ENCODE measurements around the gene KBTBD6. TPM values are rescaled to one million over a fixed set of nuclear protein-coding genes. Genes with fewer than 3 reads are reported as not detected.
A peak's percentile ranks its signal among the peaks of the same experiment; 100 is the strongest.

KBTBD6 gene, protein sequence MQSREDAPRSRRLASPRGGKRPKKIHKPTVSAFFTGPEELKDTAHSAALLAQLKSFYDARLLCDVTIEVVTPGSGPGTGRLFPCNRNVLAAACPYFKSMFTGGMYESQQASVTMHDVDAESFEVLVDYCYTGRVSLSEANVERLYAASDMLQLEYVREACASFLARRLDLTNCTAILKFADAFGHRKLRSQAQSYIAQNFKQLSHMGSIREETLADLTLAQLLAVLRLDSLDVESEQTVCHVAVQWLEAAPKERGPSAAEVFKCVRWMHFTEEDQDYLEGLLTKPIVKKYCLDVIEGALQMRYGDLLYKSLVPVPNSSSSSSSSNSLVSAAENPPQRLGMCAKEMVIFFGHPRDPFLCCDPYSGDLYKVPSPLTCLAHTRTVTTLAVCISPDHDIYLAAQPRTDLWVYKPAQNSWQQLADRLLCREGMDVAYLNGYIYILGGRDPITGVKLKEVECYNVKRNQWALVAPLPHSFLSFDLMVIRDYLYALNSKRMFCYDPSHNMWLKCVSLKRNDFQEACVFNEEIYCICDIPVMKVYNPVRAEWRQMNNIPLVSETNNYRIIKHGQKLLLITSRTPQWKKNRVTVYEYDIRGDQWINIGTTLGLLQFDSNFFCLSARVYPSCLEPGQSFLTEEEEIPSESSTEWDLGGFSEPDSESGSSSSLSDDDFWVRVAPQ
- total RNA-seq = 10 to 100 TPM in 2 of 9 donors, 1 to 10 TPM in 7; 6.1 to 11.9 (median 6.7) TPM
- 1 to 10 TPM; 3.3 to 3.4 TPM for polyA plus RNA-seq
- long read RNA-seq, donor 1, full-length matches to known transcripts = 18 of 18 reads
- long read RNA-seq, donor 1, partial matches to known transcripts = 0 of 18 reads
- long read RNA-seq, donor 1, other reads (novel, unspliced or antisense) = 0 of 18 reads
- long read RNA-seq, donor 2, full-length matches to known transcripts = 38 of 38 reads
- long read RNA-seq, donor 2, partial matches to known transcripts = 0 of 38 reads
- long read RNA-seq, donor 2, other reads (novel, unspliced or antisense) = 0 of 38 reads
- long read RNA-seq, donor 3, full-length matches to known transcripts = 16 of 16 reads
- long read RNA-seq, donor 3, partial matches to known transcripts = 0 of 16 reads
- long read RNA-seq, donor 3, other reads (novel, unspliced or antisense) = 0 of 16 reads

DNA sequence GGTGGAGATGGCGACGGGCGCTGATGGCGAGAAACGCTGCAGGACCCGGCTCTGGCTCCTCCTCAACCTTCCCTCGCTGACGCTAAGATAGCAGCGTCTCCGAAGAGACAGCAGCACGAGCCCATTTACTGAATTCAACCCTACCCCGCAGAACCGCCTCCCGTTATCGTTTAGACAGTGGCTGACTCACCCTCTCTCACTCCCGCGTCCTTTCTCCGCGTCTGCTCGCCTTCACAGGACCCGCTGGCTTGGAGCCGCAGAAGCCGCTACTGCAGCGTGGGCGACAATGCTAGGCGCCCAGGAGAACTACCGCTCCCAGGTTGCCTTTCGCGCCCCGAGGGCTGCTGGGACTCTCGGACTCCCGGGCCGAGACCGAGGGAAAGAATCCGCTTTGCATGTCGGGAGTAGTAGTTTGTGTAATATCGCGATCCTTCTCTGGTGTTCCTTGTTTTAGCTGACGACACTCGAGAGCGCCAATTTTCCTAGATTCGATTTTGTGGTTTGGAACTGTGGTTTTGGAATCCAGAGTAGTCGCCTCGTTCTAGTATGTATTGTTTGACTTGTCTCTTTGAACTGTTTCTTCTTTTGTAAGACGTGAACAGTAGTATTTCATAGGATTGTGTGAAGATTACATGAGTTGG lies at the start of gene KBTBD6:
TSS of gene KBTBD6 (minus strand) at position 291 of the 641 bp plus-strand sequence. CDS start 291 bp downstream, outside the sequence.
- DNase-seq (peak; percentile 96 to 98 (median 97)), ATAC-seq (peak; percentile 96 to 100 (median 99))
- Histone ChIP-seq H3K9me3 (no peaks in the 10 kb centered on the region), H3K27me3 (no peaks in the 10 kb centered on the region), H3K4me3 (peak within 1 kb of the TSS; percentile 64 to 88 (median 76)), H3K4me1 (peaks cover 0 to 48% (median 34%) of the 10 kb centered on the region in 12 donors), H3K27ac (peak within 1 kb of the TSS; percentile 77 to 91 (median 86)), H3K36me3 (no peaks in the 10 kb centered on the region)
- TF ChIP-seq, protein P1, sequence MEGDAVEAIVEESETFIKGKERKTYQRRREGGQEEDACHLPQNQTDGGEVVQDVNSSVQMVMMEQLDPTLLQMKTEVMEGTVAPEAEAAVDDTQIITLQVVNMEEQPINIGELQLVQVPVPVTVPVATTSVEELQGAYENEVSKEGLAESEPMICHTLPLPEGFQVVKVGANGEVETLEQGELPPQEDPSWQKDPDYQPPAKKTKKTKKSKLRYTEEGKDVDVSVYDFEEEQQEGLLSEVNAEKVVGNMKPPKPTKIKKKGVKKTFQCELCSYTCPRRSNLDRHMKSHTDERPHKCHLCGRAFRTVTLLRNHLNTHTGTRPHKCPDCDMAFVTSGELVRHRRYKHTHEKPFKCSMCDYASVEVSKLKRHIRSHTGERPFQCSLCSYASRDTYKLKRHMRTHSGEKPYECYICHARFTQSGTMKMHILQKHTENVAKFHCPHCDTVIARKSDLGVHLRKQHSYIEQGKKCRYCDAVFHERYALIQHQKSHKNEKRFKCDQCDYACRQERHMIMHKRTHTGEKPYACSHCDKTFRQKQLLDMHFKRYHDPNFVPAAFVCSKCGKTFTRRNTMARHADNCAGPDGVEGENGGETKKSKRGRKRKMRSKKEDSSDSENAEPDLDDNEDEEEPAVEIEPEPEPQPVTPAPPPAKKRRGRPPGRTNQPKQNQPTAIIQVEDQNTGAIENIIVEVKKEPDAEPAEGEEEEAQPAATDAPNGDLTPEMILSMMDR (IDR thresholded peaks at IDR 0.05) = no peak
- TF ChIP-seq POLR2A (IDR thresholded peaks at IDR 0.05) = peak in 1 of 2 donors; percentile 72
- WGBS, 4 donors = 0% methylated on average over 32 to 45 of the region's 45 CpGs
- intact Hi-C loops (cut with DNase I) = loop anchor here in 9 of 10 donors (1.0 to 5.0 kb wide), 6 partner anchors 60 to 130 kb away; partner anchors contain the start of genes KBTBD7 (in 9 of the 9), WBP4 (in 2 of the 9) and MTRF1 (in 1 of the 9)

GRCh38 chr13:41182231-41182630 lies 49.6 kb upstream of the KBTBD6 start:
- Histone ChIP-seq H3K27ac (no peak overlapping the region), H3K36me3 (no peaks in the 10 kb centered on the region), H3K4me1 (no peaks in the 10 kb centered on the region), H3K4me3 (no peak overlapping the region), H3K9me3 (no peaks in the 10 kb centered on the region), H3K27me3 (no peaks in the 10 kb centered on the region)
- DNase-seq = no peak
- ATAC-seq = no peak
- intact Hi-C loops (cut with DNase I) = no loop called here
- TF ChIP-seq POLR2A (IDR thresholded peaks at IDR 0.05) = no peak
- TF ChIP-seq, protein P1 (IDR thresholded peaks at IDR 0.05) = no peak

GRCh38 chr13:41179593-41180250 lies 47.1 kb upstream of the KBTBD6 start:
- Histone ChIP-seq H3K27ac (no peak overlapping the region), H3K4me3 (no peak overlapping the region), H3K4me1 (no peaks in the 10 kb centered on the region), H3K27me3 (no peaks in the 10 kb centered on the region), H3K36me3 (no peaks in the 10 kb centered on the region), H3K9me3 (peaks cover 0 to 18% (median 7%) of the 10 kb centered on the region in 12 donors)
- no peak for TF ChIP-seq POLR2A (IDR thresholded peaks at IDR 0.05)
- TF ChIP-seq, protein P1 (IDR thresholded peaks at IDR 0.05) = no peak
- DNase-seq (no peak), ATAC-seq (no peak)
- 90 to 93% (median 92%) methylated on average over 4 of the region's 4 CpGs for WGBS, 4 donors
- intact Hi-C loops (cut with DNase I) = no loop called here
